ENCODE data around the gene MYBBP1A. TPM values are rescaled to one million over a fixed set of nuclear protein-coding genes. Genes with fewer than 3 reads are reported as not detected.

The MYBBP1A gene
- total RNA-seq, 2 donors from 2014 or later, result 21.4 to 58.7 TPM

DNA sequence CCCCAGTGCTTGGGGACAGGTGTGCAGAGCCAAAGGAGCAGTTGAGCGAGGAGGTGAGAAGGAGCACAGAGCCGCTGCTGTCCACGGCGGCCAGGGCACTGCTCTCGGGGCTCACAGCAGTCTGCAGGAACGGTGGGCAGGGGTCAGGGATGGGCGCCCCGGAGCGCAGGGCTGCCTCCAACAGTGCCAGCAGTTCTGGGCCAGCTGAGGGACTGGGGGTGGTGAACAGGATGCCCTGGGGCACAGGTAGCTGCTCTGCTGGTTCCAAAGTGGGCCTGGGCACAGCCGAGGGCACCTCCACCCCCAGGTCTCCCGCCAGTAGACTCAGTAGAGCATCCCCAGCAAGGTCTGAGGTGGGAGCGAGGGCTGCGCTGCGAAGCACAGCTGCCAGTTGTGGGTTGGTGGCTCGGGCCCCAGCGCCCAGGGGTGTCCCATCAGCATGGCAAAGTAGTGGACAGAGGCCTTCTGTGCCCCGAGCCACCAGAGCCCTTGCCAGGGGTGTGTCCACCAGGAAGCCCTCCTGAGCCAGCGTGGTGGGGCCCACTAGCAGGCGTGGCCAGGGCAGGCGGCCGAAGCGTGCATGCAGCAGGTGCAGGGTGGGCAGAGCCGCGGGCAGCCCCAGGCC lies 3.3 kb upstream of the MYBBP1A start:
- Histone ChIP-seq H3K36me3 (no peaks in the 10 kb centered on the region), H3K27ac (no peak overlapping the region), H3K9me3 (no peaks in the 10 kb centered on the region), H3K4me3 (peak overlapping the region; percentile 38), H3K27me3 (no peaks in the 10 kb centered on the region), H3K4me1 (peaks cover 17% of the 10 kb centered on the region), H3K9ac (ENCODE audit: low read depth in 2 of 2, low read length in 2 of 2) (peak overlapping the region in 1 of 2 donors; percentile 95)
- intact Hi-C loops (cut with DNase I), result loop anchor here (5.0 kb wide), 1 partner anchor 136 kb away; no protein-coding TSS in a partner anchor
- DNase-seq, result no peak
- TF ChIP-seq, protein P1, sequence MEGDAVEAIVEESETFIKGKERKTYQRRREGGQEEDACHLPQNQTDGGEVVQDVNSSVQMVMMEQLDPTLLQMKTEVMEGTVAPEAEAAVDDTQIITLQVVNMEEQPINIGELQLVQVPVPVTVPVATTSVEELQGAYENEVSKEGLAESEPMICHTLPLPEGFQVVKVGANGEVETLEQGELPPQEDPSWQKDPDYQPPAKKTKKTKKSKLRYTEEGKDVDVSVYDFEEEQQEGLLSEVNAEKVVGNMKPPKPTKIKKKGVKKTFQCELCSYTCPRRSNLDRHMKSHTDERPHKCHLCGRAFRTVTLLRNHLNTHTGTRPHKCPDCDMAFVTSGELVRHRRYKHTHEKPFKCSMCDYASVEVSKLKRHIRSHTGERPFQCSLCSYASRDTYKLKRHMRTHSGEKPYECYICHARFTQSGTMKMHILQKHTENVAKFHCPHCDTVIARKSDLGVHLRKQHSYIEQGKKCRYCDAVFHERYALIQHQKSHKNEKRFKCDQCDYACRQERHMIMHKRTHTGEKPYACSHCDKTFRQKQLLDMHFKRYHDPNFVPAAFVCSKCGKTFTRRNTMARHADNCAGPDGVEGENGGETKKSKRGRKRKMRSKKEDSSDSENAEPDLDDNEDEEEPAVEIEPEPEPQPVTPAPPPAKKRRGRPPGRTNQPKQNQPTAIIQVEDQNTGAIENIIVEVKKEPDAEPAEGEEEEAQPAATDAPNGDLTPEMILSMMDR (IDR thresholded peaks at IDR 0.05), result no peak

DNA sequence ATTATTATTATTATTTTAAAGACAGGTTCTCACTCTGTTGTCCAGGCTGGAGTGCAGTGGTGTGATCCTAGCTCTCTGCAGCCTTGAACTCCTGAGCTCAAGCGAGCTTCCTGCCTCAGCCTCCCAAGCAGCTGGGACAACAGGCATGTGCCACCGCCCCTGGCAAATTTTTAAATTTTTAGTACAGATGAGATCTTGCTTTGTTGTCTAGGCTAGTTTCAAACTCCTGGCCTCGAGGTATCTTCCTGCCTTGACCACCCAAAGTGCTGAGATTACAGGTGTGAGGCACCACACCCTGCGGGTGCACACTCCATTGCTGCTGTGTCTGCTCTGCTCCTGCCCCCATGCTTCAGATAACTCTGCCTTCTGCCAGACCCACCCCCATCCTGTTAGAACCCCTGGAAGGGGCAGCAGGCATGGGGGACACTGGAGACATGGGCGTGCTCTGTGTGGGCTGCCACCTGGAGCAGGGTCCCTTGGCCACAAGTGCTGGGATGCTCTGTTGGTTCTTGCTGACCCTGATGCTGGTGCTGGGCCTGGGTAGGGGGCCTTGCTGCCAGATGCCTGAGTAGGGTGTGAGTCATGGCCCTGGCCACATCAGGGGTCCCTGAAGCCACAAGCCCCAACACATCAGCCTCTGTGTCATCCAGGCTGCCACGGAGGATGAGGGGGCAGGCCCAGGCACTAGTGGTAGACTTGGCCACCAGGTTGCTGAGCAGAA lies 2.6 kb upstream of the MYBBP1A start:
- intact Hi-C loops (cut with DNase I), result loop anchor here (5.0 kb wide), 1 partner anchor 135 kb away; no protein-coding TSS in a partner anchor

DNA sequence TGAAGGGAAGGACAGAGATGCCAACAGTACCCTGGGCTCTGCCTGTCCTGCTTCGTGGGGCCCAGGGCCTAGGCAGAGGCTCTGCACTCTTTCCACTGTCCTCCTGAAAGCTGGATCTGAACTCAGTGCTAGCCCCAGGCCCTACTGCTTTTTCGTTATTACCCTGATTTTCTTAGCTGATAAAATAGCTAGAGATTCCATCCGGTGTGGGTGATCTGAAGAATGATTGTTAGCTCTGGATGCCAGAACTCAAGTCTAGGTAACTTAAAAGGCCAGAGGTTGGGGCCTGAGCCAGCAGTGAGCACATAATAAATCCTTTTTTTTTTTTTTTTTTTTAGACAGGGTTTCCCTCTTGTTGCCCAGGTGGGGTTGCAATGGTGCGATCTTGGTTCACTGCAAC lies 1.8 kb upstream of the MYBBP1A start:
- H3K4me3 ChIP-seq, result no peak overlapping the region

More for the DNA sequence above, 2.6 kb upstream of the MYBBP1A start:
- Histone ChIP-seq H3K27ac (no peak overlapping the region), H3K4me3 (no peak overlapping the region), H3K9ac (ENCODE audit: low read depth in 2 of 2, low read length in 2 of 2) (no peak overlapping the region), H3K9me3 (no peaks in the 10 kb centered on the region), H3K36me3 (no peaks in the 10 kb centered on the region), H3K27me3 (no peaks in the 10 kb centered on the region), H3K4me1 (peaks cover 14% of the 10 kb centered on the region)
- TF ChIP-seq, protein P1 (IDR thresholded peaks at IDR 0.05), result no peak
- DNase-seq, result no peak

DNA sequence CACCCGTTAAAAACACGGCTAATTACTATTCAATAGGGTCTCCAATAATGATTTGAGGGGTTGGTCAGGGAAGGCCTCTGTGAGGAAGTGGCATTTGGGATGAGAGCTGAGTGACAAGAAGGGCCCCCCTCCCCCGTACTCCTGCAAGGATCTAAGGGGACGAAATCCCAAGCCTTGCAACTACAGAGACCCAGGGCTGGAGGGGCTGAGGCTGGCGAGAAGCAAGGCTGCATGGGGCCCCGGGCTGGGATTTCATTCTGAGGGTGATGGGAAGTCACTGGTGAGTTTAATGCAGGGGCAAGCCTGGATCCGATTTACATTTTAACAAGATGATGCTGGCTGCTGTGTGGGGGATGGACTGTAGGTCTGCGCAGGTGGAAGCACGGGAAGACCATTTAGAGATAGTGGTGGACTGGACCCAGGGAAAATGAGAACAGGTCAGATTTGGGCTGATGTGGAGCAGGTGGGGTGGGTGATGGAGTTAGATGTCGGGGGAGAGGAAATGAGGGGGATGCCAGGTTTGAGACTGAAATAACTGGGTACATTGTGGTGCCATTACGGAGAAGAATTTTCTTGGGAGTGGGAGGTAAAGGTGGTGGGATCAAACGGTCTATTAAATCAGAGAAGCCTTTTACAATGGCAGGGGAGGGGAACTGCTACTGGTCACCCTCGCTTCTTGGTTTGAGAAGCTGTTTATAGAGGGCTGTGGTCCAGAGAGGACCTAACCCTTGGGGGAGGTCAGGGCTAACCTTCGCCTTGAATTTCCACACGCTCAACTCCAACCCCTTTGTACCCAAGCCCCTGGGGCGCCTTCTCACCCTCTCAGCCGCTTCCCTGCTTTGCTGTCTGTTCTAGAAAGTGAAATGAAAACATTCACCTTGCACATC lies 932 bp upstream of the MYBBP1A start:
- Histone ChIP-seq H3K9ac (ENCODE audit: low read depth in 2 of 2, low read length in 2 of 2) (peak overlapping the region in 1 of 2 donors; percentile 88), H3K36me3 (peaks cover 9% of the 10 kb centered on the region), H3K4me3 (peak overlapping the region; percentile 75), H3K9me3 (no peaks in the 10 kb centered on the region), H3K27ac (peak overlapping the region; percentile 78), H3K4me1 (peaks cover 13% of the 10 kb centered on the region), H3K27me3 (no peaks in the 10 kb centered on the region)
- TF ChIP-seq, protein P1 (IDR thresholded peaks at IDR 0.05), result no peak
- no peak for DNase-seq
- intact Hi-C loops (cut with DNase I), result loop anchor here (5.0 kb wide), 1 partner anchor 134 kb away; no protein-coding TSS in a partner anchor

More for the DNA sequence above, 1.8 kb upstream of the MYBBP1A start:
- Histone ChIP-seq H3K9ac (ENCODE audit: low read depth in 2 of 2, low read length in 2 of 2) (no peak overlapping the region), H3K27ac (no peak overlapping the region), H3K9me3 (no peaks in the 10 kb centered on the region), H3K4me1 (peaks cover 13% of the 10 kb centered on the region), H3K27me3 (no peaks in the 10 kb centered on the region), H3K36me3 (peaks cover 4% of the 10 kb centered on the region)
- intact Hi-C loops (cut with DNase I), result loop anchor here (5.0 kb wide), 1 partner anchor 135 kb away; no protein-coding TSS in a partner anchor
- TF ChIP-seq, protein P1 (IDR thresholded peaks at IDR 0.05), result no peak
- no peak for DNase-seq

- no peaks in the 10 kb centered on the region for H3K27me3 ChIP-seq
- H3K4me1 ChIP-seq, result peaks cover 9% of the 10 kb centered on the region
- TF ChIP-seq, protein P1 (IDR thresholded peaks at IDR 0.05), result no peak
- DNase-seq, result no peak
- H3K36me3 ChIP-seq, result peaks cover 9% of the 10 kb centered on the region
- no peak overlapping the region for H3K27ac ChIP-seq
- H3K9ac ChIP-seq (ENCODE audit: low read depth in 2 of 2, low read length in 2 of 2), result peak overlapping the region; percentile 86 to 88
- H3K4me3 ChIP-seq, result peak overlapping the region; percentile 75
- intact Hi-C loops (cut with DNase I), result no loop called here
- no peaks in the 10 kb centered on the region for H3K9me3 ChIP-seq
These were observed 665 bp downstream of the MYBBP1A start for GRCh38 chr17:4554441-4554996.

All from colonic mucosa (tissue), 4 donors.